HG03457 (cell line): Measurements from ENCODE around the gene DCLK3.

ENCODE experiments used
- ATAC-seq: cut with Tn5 transposase; IDR thresholded peaks from one replicate; pipeline ENCODE4 v1.9.1; 2021; ENCODE audit warnings: moderate number of reproducible peaks; ENCODE audit not compliant: unreplicated experiment

DCLK3 gene

DNA sequence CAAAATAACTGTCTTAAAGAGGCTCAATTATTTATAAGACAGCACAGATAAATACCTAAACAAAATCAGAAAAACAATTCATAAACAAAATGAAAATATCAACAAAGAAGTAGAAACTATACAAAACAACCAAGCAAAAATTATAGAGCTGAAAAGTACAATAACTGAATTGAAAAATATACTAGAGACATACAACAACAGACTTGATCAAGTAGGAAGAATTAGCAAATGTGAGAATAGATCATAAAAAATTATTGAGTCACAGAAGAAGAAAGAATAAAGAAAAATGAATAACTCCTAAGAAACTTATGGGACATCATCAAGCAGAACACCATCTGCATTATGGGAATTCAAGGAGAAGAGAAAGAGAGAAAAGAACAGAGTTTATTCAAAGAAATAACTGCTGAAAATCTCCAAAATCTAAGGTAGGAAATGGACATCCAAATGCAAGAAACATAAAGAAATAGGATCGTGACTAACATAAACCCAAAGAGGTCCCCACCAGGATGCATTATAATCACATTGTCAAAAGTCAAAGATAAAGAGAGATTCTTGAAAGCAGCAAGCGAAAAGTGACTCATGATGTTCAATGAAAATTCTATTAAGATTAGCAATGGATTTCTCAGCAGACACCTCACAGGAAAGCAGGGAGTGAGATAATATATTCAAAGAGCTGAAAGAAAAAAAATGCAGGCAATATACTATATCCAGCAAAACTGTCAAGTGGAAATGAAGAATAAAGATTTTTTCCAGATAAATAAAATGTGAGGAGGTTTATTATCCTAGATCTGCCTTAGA, 85.9 kb downstream of the DCLK3 start:
- ATAC-seq: no peak

GRCh38 chr3:36677331-36678007, 86.9 kb downstream of the DCLK3 start:
- peak; percentile 60 for ATAC-seq

GRCh38 chr3:36674816-36675215, 89.5 kb downstream of the DCLK3 start:
- ATAC-seq: no peak

DNA sequence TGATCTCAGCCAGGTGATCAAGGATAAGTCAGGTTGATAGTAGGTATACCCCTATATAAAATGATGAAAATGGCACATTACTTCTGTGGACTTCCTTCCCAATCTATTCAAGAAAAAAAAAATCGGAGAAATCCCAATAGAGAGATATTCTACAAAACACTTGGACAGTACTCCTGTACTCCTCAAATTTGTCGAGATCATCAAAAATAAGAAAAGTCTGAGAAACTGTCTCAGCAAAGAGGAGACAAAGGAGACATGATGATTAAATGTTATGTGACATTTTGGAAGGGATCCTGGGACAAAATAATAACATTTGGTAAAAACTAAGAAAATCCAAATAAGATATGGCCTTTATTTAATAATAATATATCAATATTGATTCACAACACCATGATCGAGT, 94.6 kb downstream of the DCLK3 start:
- ATAC-seq: no peak

GRCh38 chr3:36666166-36666565, 98.2 kb downstream of the DCLK3 start:
- ATAC-seq: no peak

DNA sequence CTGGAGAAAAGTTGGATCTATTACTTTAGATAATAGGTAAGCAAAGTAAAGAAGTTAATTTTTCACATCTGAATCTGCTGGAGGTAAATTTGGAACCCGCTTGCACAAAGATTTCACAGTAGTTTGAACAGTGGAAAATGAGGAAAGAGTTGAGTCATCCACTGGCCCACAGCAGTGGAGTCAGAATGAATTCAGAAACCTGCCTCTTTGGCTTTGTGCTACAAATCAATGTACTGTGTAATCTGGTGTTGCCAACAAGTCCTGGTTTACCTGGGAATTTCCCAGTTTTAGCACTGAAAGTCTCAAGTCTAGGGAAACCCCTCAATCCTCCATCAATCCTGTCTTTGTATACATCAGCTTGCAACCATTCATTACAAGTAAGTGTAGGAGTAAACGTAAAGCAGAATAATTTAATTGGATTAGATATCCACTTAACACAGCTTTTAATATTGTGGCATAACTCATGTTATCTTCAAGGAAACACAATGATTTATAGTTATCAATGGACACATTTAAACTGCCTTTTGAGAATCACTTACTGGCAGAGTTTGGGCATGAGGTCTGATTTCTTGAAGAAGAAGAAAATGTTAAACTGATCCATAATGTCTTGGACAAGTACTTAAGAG, 100.6 kb downstream of the DCLK3 start:
- ATAC-seq: no peak

DNA sequence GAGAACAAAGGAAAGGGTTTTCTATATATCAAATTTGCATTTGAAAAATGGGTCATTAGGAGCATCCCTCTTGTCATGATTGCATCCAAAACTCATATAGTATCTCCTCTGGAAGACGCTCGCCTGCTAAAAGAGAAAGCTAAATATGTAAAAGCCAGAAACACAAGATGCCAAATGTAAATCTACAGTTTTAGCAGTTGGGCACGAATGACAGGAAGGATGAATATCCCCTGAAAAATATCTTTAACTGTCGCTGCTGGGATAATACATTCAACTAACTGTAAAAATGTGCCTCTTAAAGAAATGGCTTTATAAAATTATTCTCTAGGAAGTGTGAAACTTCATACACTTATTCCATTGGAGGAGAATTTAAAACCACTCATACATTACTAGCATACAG, 101.7 kb downstream of the DCLK3 start:
- no peak for ATAC-seq
